GM19372 (cell line): ENCODE measurements around the gene KRTAP5-1.

Experiments used
- ATAC-seq: cut with Tn5 transposase; IDR thresholded peaks from one replicate; pipeline ENCODE4 v1.9.1; 2021; ENCODE audit warnings: mild to moderate bottlenecking, low read depth, moderate library complexity; ENCODE audit not compliant: unreplicated experiment

KRTAP5-1 gene

DNA sequence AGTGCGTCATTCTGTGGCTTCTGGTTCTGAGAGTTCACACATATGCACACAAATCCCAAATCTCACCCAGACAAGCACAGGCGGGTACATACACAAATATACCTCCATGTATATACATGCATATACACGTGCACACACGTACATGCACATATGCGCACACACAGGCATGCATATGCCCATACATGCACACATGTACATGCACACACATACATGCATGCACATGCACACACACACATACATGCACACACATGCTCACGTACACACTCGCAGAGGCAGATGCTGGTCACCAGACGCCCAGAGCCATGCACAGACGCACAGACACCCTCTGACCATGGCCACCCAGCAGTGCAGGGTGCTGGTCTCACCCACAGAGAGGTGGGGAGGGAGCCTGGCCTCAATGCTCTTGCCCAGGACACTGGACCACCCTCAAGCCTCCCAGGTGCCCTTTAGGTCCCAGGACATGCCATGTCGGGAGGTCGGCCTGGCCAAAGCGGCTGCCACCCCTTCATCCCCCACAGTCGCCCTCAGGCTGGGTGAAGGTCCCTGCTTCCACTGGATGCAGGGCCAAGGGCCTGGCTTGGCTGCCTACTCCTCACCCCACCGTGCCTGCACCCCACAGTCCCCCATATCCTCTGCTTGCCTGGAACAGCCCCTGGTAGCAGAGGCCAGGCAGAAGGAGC, 22.5 kb downstream of the KRTAP5-1 start:
- ATAC-seq, result no peak

DNA sequence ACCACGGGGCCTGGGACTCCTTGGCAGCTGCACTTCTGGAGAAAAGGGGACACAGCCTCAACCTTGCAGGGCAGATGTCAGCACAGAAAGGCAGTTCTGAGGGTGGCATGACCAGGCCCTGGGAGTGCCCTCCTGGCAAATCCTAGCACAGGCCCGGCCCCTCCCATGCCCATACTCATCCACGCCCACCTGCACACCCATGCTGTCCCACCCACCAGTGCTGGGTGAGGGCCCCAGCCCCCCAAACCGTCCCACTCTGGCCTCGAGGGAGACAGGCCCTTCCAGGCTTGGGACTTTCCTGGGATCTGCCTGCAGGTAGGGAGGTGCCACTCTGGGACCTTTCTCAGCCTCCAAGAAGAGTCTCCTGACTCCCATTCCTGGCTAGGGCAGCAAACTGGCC, 23.1 kb downstream of the KRTAP5-1 start:
- ATAC-seq, result no peak

DNA sequence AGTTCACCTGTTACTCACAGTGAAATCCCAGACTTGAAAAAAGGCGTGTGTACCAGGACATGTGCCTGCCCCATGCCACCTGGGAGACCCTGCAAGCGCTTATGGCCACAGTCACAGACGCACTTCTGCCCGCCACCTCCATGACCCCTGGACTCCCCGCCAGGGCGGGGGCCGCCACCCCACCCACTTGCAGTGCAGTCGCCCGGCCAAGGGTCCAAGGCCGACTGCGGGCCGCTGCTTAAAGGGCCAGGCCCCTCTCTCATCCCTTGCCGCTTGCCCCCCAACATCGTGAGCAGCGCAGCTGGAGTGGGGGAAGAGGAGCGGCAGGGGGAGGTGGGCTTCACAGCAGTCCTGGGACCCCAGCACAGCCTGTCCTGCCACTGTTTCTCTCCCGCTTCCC, 23.8 kb downstream of the KRTAP5-1 start:
- ATAC-seq, result no peak

DNA sequence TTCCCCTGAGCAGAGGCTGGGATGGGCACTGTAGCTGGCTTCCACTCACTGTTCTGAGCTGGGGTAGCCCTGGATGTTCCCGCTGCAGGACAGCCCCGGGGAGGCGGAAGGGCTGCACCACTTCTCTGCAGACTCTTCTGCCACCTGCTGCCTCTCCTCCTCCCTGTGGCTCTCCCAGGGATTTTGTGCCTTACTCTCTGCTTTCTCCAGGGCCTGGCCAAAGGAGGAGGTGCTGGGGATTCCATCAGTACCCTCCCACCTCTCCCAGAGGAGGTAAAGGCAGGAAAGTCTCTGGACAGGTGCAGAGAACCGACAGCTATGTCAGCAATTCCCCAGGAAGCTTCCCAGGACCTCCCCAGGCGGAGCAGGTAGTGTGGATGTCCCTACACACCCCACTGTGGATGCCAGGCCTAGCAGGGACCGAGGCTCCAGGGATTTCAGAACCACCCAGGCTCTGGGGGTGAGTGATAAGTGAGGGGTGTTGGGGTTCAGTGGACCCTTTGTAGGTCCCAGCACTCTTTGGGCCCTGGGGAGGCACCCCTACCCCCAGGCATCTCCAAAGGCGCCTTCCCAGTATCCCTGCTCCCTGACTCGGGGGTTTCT, 24.3 kb downstream of the KRTAP5-1 start:
- ATAC-seq, result no peak

DNA sequence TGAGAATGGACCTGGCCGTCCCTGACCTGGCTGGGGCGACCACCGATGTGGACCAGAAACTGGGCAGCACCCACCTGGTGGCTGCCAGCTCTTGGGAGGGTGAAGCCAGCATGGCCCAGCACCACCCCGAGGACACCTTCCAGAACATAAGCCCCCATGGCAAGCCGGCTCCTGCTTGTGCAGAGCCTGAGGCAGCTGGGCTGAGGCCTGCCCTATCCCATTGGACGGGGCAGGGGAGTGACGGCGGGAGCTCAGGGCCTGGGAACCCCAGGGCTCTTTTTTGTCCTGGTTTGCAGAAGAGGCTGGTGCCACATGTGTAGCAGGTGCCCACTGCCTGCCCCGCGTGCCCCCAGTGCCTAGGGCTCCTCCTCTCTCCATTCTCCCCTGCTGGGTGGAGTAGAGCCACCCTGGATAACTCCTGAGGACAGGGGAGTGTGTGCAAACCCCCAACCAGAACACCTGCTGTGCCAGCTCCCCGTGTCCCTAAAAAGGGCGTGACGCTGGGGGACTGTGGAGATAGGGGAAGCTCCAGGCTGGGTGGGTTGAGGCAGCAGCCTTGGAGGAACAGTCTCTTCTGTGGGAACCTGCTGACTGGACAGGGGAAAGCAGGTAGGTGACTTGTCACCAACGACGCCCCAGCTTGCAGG, 25.0 kb downstream of the KRTAP5-1 start:
- no peak for ATAC-seq

DNA sequence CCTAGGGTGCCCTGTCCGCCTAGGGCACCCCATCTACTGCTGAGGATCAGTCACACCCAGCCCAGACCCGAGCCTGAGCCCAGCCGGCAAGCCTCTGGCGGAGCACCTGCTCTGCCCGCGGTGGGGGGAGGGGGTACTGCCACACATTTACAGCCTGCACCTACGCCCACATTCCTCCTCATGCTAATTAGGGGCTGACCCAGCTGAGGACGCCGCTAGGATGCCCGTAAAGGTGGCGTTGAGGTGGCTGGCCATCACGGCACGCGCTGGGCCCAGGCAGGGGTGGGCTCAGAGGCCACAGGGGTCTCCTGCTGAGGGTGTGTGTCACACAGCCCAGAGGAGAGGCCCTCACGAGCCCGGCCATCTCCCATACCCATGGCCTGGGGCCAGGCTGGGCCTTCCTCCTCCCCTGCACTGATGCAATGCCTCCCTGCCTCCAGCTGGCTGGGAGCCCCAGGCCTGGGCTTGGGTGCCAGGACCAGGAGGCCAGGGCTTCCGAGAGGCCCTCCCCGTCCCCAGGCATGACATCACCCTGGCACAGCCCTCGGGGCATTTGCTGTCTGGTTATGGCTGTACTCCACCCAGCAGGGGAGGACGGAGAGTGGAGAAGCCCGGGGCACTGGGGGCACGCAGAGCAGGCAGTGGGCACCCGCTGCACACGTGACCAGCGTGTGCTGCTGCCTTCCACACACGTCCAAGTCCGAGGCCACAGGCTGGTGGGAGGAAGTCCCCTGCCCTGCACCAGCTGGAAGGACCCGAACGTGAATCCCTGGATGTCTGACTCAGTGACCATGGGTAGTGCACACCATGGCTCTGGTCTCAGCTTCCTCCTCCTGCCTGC, 25.8 kb downstream of the KRTAP5-1 start:
- ATAC-seq, result no peak

DNA sequence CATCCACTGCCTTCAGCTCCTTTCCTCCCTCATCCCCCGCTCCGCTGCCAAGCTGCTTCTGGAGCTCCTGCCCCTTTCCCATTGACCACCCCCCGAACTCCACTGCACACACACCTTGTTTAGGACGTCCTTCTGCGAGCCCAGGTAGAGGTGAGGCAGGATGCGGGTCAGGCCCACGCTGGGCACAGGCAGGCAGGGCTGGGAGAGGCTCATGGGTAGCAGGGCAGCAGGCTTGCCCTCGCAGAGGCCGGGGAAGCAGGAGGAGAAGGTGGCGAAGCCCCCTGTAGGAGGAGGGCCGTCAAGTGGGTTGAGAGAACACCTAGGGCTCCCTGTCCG, 26.3 kb downstream of the KRTAP5-1 start:
- ATAC-seq, result no peak

DNA sequence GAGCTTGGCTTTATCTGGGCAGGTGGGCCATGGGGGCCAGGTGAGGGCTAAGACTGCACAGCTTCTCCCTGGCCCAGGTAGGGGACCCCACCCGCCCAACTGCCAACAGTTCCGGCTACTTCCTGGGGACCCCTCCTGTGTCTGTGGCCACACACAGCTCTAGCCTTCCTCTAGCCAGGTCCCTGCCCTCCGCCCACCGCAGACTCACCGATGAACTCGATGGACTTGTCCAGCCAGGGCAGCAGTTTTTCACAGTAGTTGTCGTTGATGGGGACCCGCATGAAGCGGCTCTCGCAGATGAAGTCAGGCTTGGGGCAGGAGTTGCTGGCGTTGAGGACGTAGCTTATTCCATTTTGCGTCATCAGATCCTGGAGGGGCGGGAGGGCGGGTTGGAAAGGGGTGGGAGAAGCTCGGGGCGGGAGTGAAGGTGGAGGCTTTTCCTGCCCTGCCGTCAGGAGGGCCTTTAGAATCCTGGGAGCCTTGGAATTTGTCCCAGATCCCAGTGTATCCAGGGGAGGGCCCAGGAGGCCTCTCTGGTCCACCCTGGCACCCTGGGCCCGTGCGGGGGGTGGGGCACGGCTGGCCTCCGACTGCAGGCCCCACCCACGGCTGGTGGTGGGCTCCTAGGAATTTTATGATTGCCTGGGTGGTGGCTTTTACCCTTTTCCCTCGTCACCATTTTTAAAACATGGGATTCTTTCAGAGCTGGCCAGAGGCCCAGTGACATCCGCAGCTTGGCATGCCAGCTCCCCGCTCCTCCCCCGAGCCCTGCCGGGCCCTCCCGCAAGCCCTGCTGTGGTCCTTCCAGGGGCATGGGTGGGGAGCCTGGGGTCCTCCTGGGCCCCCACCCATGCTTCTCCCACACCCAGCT, 26.9 kb downstream of the KRTAP5-1 start:
- no peak for ATAC-seq

DNA sequence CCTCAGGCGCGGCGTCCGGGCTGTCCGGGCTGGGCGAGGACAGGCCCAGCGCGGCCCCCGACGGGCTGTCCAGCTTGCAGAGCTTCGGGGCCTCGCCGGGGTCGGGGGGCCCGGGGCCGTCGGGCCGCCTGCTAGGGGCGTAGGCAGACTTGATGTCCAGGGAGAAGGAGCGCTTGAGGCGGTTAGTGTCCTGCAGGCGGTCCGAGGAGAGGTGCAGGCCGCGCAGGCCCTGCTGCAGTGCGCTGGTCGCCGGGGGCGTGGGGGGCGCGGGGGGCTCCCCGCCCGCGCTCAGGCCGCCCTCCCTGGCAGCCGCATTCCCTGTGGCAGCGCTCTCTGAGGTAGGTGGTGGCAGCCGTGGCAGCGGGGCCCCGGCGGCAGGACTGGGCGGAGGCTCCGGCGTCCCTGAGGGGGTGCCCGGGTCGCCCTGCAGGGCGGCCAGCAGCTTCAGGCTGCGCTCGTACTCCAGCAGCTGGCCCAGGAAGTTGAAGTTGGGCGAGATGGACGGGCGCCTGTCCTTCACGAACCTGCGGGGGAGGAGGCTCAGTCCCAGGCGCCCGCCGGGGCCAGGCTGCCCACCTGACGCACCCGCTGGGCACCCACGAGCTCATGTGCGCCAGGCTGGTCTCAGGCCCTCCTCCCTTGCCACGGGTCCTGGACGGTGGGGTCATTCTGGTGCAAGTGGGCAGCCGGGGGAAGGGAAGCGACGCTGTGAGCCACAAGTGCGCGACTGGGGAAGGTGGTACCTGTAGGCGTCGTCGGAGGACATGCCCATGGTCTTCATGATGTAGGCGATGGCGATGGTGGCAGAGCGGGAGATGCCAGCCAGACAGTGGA, 27.8 kb downstream of the KRTAP5-1 start:
- no peak for ATAC-seq

DNA sequence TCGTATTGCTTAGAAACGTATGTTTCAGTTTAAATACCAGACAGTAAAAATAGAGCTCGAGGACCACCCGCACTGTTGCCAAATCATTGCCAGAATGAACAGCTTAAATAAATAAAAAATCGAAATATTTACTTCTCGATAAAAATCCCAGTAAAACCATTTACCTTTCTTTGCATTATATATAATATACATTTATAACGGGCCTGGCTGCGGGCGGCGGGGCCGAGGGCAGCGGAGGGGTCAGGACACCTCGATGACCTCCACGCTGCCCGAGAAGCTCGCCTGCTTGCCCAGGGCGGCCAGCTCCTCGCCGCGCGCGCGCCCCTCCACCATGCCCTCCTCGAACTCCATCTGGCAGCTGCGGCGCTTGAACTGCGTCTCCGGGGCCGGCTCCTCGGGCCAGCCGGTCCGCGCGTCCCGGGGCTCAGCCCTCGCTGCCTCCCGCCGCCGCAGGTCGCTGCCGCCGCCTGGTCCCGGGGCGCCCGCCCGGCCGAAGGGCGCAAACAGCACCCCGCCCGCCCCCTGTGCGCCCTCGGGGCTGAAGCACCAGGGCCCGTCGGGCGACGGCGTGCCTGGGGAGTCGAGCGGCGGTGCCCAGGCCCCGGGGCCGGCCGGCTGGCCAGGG, 28.7 kb downstream of the KRTAP5-1 start:
- no peak for ATAC-seq

DNA sequence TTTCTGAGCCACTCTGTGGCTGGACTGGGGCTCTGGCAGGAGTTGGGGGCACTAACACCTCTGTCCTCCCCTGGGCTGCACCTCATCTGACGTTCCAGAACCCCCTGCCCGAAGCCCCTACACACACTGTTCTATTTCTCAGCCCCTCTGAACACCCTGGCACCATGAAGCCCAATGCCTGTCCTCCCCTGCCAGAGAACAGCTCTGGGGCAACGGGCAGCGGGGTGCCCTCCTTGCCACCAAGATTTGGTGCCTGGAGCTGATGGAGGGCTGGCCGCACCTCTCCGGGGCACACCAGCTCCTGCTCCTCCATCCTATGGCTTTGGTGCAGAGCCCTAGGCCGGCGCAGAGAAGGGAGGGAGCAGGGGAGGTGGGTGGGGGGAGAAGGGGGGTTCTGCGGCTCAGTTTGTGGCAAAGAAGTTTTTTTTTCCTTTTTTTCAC, 29.4 kb downstream of the KRTAP5-1 start:
- ATAC-seq, result no peak

DNA sequence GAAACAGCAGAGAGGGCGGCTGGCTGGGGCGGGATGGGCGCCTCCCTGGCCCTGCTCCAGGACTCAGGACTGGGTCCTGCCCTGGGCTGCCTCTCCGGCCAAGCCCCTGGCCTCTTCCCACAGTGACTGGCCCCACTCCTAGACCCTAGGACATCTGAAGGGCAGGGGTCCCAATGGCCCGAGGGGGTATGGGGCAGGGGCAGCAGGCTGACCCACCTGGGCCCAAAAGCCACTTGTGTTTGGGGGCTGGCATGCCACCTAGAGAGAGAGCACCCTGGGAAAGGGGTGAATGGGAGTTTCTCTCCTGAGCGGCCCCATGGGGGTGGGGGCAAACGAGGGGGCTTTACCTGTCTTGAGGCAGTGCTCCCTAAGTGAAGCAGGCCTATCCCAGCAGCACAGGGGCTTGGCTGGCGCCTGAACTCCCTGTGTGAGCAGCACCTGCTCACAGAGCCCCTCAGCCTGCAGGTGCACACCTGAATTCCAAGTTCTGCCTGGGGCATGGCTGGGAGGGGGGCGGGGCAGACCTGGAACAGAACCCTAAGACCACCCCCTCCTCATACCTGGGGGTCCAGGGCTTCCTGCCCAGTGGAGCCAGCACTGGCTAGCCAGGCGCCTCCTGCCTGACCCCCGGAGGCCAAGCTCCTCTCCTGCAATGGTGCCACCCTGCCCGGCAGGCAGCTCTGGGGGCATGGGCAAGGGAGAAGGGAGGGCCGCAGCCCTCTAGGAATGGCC, 29.9 kb downstream of the KRTAP5-1 start:
- ATAC-seq, result no peak

DNA sequence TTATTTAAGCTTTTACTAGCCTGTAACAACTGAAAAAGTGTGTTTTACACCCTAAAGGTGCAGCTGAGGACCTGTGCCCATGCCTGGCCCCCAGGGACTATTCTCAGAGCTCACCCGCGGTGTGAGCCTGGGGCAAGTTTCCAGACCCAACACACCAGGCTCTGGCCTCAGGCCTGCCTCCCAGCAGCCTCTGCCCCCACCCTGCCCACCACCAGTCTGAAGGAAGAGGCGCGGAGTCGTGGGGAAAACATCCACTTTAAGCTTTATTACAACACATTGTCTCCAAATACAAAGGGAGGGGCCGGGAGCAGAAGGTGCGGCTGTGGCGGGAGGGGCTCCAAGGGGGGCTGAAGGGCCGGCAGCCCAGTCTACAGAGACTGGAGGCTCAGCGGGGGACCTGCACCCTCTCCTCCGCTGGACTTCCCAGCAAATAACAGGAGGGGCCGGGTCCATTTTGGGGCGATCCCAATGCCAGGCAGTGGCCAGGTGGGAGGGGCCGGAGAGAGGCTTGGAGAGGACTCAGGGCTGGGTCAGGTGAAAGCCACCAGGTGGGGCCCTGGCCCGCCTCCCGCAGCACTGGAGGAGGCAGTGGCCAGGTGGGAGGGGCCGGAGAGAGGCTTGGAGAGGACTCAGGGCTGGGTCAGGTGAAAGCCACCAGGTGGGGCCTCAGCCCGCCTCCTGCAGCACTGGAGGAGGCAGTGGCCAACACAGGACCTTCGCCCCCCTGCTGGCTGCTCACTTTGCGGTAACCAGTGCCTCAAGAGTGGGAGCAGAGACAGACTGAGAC, 31.1 kb downstream of the KRTAP5-1 start:
- no peak for ATAC-seq

DNA sequence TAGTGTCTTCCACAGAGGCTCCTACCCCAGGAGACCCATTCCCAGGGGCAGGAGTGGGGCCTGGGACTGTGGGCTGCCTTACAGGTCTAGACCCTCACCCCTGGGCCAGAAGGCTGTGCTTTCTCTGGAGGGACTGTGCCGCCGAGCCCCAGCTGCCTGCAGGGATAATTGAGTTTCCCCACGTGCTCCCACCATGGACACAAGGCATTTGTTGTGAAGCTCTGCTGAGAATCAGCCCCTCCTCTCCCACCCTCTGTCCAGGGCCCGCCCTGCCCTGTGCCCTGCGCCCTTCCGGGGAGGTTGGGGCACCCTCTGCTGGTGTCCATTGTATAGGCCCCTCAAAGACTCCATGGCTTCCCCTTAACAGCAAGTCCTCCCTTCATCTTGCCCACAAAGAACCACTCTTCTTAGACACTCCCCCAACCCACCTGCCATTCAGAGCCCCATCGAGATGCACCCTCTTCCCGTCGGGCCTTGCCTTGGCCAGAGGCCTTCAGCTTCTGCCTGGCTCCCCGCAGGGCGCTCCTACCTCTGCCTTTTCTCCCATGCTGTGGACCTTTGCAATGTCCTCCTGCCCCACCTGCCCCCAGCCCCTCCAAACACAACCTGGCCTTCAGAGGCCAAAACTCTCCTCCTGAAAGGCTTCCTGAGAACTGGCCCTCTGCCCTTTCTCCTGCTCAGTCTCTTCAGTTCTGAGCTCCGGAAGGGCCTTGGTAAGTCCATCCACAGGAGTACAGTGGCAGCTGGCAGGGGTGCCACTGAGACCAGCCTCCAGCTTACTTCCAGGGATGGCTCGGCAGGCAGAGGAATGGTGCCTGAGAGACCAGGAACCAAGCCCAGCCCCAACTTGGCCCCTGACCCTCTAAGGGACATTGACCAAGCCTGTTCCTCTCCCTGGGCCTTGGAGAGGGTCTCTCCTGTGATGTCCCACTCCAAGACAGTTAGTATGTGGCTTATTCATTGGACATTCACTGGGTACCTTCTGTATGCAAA, 35.4 kb downstream of the KRTAP5-1 start:
- no peak for ATAC-seq

DNA sequence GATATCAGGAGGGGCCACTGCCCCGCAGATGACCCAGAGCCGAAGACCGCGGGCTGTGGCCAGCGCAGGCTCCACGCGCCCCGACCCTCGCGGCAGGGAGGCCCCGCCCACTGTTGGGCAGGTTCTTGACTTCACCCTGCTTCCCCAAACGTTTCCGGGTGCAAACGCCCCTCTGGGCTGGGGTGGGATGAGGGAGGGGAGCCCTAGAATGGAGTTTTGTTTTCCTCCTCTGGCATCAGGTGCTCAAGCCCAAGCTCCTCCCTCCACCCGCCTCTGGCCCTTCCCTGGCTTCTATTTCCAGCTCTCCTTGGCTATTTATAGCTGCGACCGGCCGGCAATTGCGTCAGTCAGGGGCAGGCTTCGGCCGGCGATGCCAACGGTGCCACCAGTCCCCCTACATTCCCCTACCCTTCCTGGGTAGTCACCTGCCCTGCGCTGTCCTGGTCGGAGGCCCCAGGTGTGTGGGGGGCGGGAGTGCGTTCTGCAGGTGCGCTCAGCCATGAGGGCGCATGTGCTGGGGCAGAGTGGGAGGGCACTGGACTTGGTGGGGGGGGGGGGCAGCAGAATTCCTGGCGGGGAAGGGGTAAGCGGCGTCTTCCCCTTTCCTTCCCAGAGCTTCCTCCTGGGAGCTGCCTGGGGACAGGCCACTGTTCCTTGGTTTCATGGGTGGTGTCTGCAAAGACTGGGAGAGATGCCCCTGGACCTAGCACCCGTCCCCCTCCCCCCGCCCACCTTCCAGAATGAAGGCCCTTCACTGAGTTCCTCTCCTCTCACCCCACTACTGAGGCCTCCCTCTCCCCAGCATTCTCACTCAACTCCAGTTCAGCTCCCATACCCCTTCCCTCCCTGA, 36.6 kb downstream of the KRTAP5-1 start:
- no peak for ATAC-seq
